Measurements from ENCODE around the gene PAPLN.
A peak's percentile ranks its signal among the peaks of the same experiment; 100 is the strongest.
"Not testable (repeated sequence)": the region's sequence is repeated elsewhere in the genome, so short reads cannot be mapped to it uniquely, and the experiment has no call there.

Gene PAPLN, protein sequence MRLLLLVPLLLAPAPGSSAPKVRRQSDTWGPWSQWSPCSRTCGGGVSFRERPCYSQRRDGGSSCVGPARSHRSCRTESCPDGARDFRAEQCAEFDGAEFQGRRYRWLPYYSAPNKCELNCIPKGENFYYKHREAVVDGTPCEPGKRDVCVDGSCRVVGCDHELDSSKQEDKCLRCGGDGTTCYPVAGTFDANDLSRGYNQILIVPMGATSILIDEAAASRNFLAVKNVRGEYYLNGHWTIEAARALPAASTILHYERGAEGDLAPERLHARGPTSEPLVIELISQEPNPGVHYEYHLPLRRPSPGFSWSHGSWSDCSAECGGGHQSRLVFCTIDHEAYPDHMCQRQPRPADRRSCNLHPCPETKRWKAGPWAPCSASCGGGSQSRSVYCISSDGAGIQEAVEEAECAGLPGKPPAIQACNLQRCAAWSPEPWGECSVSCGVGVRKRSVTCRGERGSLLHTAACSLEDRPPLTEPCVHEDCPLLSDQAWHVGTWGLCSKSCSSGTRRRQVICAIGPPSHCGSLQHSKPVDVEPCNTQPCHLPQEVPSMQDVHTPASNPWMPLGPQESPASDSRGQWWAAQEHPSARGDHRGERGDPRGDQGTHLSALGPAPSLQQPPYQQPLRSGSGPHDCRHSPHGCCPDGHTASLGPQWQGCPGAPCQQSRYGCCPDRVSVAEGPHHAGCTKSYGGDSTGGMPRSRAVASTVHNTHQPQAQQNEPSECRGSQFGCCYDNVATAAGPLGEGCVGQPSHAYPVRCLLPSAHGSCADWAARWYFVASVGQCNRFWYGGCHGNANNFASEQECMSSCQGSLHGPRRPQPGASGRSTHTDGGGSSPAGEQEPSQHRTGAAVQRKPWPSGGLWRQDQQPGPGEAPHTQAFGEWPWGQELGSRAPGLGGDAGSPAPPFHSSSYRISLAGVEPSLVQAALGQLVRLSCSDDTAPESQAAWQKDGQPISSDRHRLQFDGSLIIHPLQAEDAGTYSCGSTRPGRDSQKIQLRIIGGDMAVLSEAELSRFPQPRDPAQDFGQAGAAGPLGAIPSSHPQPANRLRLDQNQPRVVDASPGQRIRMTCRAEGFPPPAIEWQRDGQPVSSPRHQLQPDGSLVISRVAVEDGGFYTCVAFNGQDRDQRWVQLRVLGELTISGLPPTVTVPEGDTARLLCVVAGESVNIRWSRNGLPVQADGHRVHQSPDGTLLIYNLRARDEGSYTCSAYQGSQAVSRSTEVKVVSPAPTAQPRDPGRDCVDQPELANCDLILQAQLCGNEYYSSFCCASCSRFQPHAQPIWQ

DNA sequence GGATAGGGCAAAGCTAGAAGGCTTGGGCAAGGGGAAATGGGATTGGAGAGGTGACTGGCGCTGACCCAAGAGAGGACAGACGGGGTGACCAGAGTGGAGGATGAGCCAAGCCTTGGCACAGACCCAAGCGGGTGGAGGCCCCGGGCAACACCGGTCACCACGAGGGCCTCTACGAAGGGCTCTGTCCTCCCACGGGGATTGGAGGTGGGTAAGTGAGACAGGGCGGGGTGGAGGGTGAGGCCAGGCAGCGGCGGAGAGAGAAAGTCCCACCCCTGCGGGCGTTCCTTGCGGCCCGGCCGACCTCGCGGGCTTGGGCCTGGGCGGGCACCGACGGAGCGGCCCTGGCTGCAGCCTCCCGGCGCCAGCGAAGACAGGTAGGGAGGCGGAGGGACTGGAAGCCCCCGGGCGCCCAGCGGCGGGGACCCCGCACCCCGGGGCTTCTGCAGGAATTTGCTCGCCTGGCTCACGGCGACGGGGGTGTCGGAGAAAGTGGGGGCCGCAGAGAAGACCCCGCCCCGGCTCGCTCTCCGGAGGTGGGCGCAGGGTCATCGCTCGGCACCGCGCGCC, at the start of gene PAPLN:
PAPLN (plus strand) TSS at position 288 of the 567 bp plus-strand sequence. CDS start 2,273 bp downstream, outside the sequence.
- no peak for FAIRE-seq
- no peak for DNase-seq (ENCODE audit: insufficient read length, low spot score)

DNA sequence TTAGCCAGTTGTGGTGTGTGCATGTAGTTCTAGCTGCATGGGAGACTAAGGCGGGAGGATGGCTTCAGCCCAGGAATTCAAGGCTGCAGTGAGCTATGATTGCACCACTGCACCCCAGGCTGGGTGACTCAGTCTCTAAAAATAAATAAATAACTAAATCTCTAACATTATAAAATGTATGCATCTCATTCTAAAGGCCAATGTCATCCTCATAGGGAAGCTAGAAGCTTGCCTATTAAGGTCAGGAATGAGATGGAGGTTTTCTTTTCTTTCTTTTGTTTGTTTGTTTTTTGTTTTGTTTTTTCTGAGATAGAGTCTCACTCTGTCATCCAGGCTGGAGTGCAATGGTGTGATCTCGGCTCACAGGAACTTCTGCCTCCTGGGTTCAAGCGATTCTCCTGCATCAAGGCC, 48.8 kb upstream of the PAPLN start:
- DNase-seq (ENCODE audit: insufficient read length, low spot score), result no peak
- FAIRE-seq, result no peak

DNA sequence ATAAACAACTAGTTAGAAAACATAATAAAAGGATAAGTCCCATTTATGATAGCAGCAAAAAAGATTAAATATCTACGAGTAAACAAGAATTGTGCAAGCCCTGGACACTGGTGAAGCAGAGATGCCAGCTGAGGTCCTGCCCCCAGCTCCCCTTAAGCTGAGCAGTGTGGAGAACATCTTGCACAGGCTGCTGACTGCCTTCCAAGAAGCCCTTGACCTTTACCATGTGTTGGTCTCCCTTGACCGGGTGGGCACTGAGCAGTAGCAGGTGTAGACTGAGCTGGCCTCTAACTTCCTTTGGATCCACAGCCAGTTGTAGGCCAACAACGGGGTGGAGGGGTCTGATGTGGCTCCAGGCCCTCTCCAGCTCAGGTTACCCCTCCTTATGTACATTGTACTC, 47.7 kb upstream of the PAPLN start:
- FAIRE-seq (no peak), DNase-seq (ENCODE audit: insufficient read length, low spot score) (no peak)

DNA sequence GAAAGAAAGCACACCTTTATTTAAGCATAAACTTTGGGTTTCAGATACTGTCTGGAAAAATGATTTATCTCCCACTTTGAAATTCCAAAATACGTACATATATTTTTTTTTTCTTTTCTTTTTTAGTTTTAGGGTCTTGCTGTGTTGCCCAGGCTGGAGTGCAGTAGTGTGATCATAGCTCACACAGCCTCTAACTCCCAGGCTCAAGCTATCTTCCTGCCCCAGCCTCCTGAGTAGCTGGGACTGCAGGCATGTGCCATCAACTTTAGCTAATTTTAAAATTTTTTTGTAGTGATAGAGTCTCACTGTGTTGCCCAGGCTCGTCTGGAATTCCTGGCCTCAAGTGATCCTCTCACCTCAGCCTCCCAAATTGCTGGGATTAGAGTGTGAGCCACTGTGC, 45.9 kb upstream of the PAPLN start:
- FAIRE-seq (no peak), DNase-seq (ENCODE audit: insufficient read length, low spot score) (no peak)

DNA sequence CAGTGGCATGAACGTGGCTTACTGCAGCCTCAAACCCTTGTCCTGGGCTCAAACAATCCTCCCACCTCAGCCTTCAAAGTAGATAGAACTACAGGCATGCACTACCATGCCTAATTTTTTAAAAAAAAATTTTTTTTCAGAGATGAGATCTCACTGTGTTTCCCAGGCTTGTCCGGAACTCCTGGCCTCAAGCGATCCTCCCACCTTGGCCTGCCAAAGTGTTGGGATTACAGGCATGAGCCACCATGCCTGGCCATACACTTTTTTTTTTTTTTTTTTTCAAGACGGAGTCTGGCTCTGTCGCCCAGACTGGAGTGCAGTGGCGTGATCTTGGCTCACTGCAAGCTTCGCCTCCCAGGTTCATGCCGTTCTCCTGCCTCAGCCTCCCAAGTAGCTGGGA, 43.0 kb upstream of the PAPLN start:
- FAIRE-seq; DNase-seq (ENCODE audit: insufficient read length, low spot score): not testable (repeated sequence)

DNA sequence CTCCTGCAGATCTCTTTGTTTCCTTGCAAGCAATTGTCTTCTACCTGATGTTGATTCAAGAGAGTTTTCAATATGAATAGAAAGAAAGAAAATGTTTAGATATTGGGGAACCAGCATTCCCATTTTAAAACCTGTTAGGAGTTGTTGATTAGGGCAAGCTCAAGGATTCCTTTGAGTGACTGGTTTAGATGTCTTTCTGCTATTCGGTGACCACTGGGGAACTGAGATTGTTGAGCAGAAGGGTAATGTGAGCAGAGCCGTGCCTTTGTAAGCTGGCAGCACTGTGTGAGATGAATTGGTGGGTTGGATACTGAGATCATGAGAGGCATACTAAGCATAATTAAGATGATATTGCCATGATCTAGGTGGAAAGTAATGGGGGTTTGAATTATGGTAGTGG, 39.1 kb upstream of the PAPLN start:
- DNase-seq (ENCODE audit: insufficient read length, low spot score) (no peak), FAIRE-seq (no peak)

DNA sequence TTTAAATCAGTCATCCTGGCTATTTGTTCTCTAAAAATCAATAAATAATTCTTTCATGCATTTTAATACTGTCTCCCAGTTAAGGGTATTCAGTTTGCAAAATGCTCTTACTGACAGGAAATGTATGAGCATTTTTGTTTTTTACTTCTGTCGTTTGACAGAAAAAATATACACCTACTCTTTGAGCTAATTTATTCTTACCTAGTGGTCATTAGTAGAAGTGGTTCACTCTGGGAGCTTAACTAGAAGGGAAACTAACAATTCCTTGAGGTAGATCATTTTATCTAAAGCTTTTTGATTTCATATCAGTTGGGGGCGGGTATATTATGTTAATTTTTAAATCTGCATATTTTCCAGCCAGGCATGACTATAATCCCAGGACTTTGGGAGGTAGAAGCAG, 33.8 kb upstream of the PAPLN start:
- no peak for FAIRE-seq
- no peak for DNase-seq (ENCODE audit: insufficient read length, low spot score)

DNA sequence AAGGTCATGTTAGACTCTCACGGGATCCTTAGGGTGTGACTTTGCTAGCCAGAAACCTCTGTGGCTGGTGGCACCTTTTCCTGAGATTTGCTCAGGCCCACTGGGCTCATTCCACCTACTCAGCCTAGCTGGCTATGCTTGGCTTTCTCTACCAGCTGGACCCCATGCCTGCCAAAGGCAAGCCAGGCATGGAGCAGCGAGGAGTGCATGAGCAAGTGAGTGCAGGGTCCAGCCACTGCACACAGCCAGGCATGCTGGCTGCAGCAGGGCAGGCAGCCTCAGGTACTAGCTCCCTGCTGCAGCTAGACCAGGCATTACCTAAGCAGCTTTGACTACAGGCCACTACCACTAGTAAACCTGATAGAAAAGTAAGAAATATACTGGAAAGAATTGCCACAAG, 29.7 kb upstream of the PAPLN start:
- DNase-seq (ENCODE audit: insufficient read length, low spot score), result no peak

DNA sequence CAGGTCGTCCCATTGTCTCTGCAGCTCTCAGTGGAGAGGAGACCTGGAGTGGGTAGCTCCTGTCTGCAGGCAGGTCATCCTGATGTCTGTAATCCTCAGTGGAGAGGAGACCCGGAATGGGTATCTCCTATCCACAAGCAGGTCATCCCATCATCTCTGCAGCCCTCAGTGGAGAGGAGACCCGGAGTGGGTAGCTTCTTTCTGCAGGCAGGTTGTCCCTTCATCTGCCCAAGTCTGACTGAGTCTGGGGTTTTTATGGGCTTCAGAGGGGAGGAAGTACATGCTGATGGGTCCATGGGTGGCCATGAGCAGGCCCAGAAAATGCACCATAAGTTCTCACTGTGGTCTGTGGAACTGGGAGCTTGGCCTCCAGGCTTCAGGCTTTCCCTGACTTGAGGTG, 28.9 kb upstream of the PAPLN start:
- FAIRE-seq (no peak), DNase-seq (ENCODE audit: insufficient read length, low spot score) (no peak)

More for the DNA sequence above, 29.7 kb upstream of the PAPLN start:
- no peak for FAIRE-seq

DNA sequence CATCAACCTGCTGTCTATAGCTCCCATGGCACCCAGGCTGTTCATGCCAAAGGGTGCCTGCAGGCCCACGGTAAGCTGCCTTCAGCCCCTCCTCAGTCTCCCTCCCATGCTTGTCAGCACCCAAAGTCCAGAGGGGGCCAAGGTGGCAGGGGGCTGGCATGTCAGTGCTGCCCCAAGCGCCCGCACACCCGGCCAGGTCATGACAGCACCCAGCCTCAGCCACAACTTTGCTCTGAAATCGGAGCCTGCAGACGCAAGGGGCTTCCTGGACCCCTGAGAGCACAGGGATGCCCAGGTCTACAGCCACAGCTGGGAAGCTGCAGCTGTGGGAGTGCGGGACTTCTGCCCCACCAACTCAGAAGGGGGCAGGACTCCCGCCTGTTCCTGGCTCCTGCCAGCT, 28.5 kb upstream of the PAPLN start:
- DNase-seq (ENCODE audit: insufficient read length, low spot score) (no peak), FAIRE-seq (no peak)

DNA sequence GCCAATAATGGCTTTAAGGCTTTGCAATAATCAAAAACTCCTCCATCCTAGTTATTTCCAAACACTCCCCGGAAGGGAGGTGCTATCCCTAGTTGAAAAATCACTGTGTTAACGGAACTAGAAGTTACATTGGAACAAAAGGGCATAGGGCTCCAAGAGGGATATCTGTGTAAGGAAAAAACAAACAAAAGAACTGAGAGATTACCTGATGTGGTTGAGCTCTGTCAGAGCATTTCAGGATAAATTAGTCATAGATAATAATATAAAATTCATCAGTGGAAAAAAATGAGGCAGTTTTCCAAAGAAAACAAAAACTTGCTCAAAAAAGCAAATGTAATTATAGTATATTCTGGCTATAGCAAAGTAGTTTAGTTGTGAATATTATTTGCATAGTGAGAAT, 27.4 kb upstream of the PAPLN start:
- FAIRE-seq (no peak), DNase-seq (ENCODE audit: insufficient read length, low spot score) (no peak)

DNA sequence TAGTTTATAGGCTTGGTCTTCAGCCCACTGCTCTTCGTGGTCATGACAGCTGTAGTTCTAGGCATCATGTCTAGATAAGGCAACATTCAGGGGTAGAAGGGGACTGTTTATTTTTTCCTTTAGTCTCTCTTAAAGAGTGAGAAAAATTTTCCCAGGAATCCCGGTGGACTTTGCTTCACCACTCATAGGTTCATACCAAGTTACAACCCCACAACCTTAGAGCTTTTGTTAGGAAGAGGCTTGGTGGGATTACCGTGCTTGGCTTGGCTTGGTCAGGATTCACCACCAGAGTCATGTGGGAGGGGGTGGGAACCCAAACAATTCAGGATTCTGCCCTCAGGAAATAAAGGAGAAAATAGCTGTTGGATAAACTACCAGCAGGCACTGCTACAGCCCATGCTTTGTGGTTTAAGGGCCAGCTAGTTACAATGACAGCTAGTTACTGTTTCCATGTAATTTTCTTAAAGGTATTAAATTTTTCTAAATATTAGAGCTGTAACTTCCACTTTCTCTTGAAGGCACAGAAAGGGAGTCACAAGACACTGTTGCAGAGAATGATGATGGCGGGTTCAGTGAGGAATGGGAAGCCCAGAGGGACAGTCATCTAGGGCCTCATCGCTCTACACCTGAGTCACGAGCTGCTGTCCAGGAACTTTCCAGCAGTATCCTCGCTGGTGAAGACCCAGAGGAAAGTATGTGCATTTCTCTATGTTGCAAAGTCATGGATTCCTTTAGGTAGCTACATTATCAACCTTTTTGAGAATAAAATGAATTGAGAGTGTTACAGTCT, 25.9 kb upstream of the PAPLN start:
- no peak for FAIRE-seq
- no peak for DNase-seq (ENCODE audit: insufficient read length, low spot score)

DNA sequence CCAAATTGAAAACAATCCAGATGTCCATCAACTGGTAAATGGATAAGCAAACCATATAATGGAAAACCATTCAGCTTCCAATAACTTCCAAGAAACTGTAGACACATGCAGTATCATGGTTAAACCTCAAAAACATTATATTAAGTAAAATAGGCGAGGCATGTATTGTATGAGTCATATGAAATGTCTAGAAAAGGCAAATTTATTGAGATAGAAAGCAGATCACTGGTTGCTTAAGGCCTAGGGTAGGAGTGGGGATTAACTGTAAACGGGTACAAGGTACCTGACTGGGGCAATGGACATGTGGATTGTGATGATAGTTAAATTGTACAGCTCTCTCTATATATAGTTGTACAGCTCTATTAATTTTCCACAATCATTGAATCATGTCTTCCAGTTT, 21.3 kb upstream of the PAPLN start:
- DNase-seq (ENCODE audit: insufficient read length, low spot score), result no peak
- no peak for FAIRE-seq

DNA sequence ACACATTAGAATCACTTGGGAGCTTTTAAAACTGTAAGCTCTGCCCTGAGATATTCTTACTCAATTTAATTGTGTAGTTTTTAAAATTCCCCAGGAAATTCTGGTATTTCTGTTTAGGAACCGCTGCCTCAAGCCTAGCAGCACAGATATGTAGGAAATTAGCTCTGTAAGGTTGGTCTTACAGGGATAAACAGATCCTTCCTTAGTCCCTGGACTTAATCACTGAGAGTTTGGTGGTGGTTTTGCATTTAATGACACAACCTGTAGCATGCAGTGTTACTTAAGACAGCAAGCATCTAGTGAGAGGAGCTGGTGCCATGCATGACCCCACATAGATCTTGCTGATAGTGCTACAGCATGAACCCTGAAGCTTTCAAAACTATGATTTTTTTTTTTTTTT, 19.9 kb upstream of the PAPLN start:
- FAIRE-seq, result no peak
- DNase-seq (ENCODE audit: insufficient read length, low spot score), result no peak

DNA sequence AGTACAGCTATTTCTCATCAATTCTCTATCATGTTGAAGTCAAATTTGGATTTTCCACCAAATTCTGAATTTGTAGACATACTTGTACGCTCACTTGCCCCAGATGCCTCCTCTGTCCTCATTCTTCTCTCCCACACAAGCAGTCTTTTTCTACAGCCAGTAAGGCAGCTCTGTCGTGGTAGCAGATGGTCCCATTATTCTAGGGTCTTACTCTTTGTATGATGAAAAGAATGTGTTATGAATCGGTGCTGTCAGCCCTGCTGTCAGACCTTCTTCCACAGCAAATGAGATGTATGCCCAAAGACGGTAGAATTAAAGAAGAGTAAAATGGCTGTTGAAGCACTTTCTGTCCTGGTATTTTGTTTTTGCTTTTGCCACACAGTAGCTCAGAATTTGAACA, 17.2 kb upstream of the PAPLN start:
- FAIRE-seq, result no peak
- no peak for DNase-seq (ENCODE audit: insufficient read length, low spot score)

DNA sequence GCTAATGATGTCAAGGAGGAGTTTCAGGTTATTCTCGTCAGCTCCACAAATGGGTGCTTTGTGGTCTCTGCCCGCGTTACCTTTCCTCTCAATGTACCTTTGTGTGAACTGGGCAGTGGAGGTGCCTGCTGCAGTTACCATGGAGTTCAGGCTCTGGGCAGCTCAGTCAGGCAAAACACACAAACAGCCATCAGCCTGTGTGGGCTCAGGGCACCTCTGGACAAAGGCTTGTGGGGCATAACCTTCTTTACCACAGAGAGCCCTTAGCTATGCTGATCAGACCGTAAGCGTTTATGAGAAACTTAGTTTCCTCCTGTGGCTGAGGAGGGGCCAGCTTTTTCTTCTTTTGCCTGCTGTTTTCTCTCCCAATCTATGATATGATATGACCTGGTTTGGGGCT, 16.7 kb upstream of the PAPLN start:
- no peak for FAIRE-seq
- no peak for DNase-seq (ENCODE audit: insufficient read length, low spot score)

DNA sequence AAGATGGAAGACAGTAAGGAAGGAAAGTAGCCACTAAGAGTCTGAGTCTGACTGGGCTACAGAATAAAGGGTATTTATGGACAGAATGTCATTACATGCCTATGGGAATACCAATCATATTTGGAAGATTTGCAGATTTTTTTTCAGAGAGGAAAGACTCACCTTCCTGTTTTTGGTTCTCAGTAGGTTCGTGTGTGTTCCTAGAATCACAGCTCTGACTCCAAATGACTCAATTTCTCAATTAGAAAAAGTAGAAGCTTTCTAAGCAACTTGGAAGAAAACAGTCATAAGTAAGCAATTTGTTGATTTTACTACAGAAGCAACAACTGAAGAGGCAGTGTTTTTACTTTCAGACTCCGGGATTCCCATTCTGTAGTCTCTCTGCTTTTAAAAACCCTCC, 15.4 kb upstream of the PAPLN start:
- DNase-seq (ENCODE audit: insufficient read length, low spot score), result no peak
- no peak for FAIRE-seq

DNA sequence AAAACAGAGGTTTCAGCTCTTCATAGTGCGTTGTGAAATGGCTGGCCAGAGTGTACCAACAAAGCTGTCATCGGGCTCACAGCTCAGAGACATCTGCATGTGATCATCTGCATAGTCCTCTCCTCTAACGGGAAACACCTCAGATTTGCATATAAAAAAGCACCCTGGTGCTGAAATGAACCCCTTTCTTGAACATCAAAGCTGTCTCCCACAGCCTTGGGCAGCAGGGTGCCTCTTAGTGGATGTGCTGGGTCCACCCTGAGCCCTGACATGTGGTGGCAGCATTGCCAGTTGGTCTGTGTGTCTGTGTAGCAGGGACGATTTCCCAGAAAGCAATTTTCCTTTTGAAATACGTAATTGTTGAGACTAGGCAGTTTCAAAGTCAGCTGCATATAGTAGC, 14.3 kb upstream of the PAPLN start:
- DNase-seq (ENCODE audit: insufficient read length, low spot score) (no peak), FAIRE-seq (peak; percentile 83)

DNA sequence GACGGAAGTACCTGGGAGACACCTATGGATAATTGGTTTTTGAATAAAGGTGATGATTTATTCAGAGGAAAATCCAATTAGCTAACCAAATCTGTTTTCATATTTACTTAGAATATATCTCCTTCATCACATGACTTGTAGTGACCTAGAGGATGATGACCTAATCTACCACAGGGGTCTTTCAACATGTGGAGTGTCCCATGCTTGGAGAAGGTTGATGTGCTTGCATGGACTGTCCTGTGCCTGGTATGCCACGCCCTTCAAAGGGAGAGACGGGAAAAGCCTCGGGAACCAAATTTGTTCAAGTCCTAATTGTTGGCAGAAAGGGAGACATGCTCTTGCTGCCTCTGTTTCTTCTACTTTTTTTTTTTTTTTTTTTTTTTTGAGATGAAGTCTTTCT, 11.8 kb upstream of the PAPLN start:
- no peak for DNase-seq (ENCODE audit: insufficient read length, low spot score)
- FAIRE-seq, result no peak

Measured in GM19239 (cell line).